ENCODE results near the gene TMEM109.

The TMEM109 gene

GRCh38 chr11:60934790-60935605 is 21.0 kb downstream of the TMEM109 start:
- peaks cover 23% of the 10 kb centered on the region for H3K36me3 ChIP-seq (ENCODE audit: control insufficient read depth, insufficient read depth, low read length)
- no peak overlapping the region for H3K4me3 ChIP-seq (ENCODE audit: insufficient read depth, low read depth, low read length)
- no peak overlapping the region for H3K27ac ChIP-seq (ENCODE audit: insufficient read depth, low read depth, low read length, poor library complexity, severe bottlenecking)
- peaks cover 6% of the 10 kb centered on the region for H3K4me1 ChIP-seq (ENCODE audit: control insufficient read depth, insufficient read depth, low read length)
- no peaks in the 10 kb centered on the region for H3K27me3 ChIP-seq (ENCODE audit: control insufficient read depth, insufficient read depth, low read length, poor library complexity, severe bottlenecking)
- no peaks in the 10 kb centered on the region for H3K9me3 ChIP-seq (ENCODE audit: control insufficient read depth, low read length)
- 93% methylated on average over 21 of the region's 21 CpGs for WGBS, 2 experiments

- Histone ChIP-seq H3K27me3 (ENCODE audit: control insufficient read depth, insufficient read depth, low read length, poor library complexity, severe bottlenecking) (no peaks in the 10 kb centered on the region), H3K4me1 (ENCODE audit: control insufficient read depth, insufficient read depth, low read length) (peaks cover 6% of the 10 kb centered on the region), H3K36me3 (ENCODE audit: control insufficient read depth, insufficient read depth, low read length) (peaks cover 16% of the 10 kb centered on the region), H3K9me3 (ENCODE audit: control insufficient read depth, low read length) (no peaks in the 10 kb centered on the region), H3K27ac (ENCODE audit: insufficient read depth, low read depth, low read length, poor library complexity, severe bottlenecking) (no peak overlapping the region), H3K4me3 (ENCODE audit: insufficient read depth, low read depth, low read length) (no peak overlapping the region)
- 94 to 96% methylated on average over 27 of the region's 27 CpGs for WGBS, 2 experiments
Observed at GRCh38 chr11:60935676-60936442, 21.9 kb downstream of the TMEM109 start.

GRCh38 chr11:60936467-60937143 is 22.6 kb downstream of the TMEM109 start:
- Histone ChIP-seq H3K9me3 (ENCODE audit: control insufficient read depth, low read length) (no peaks in the 10 kb centered on the region), H3K27me3 (ENCODE audit: control insufficient read depth, insufficient read depth, low read length, poor library complexity, severe bottlenecking) (no peaks in the 10 kb centered on the region), H3K4me1 (ENCODE audit: control insufficient read depth, insufficient read depth, low read length) (peaks cover 6% of the 10 kb centered on the region), H3K4me3 (ENCODE audit: insufficient read depth, low read depth, low read length) (no peak overlapping the region), H3K27ac (ENCODE audit: insufficient read depth, low read depth, low read length, poor library complexity, severe bottlenecking) (no peak overlapping the region), H3K36me3 (ENCODE audit: control insufficient read depth, insufficient read depth, low read length) (peaks cover 12% of the 10 kb centered on the region)
- 88% methylated on average over 18 of the region's 18 CpGs for WGBS, 2 experiments

GRCh38 chr11:60937144-60937527 is 23.2 kb downstream of the TMEM109 start:
- H3K9me3 ChIP-seq (ENCODE audit: control insufficient read depth, low read length), result no peaks in the 10 kb centered on the region
- no peak overlapping the region for H3K27ac ChIP-seq (ENCODE audit: insufficient read depth, low read depth, low read length, poor library complexity, severe bottlenecking)
- H3K36me3 ChIP-seq (ENCODE audit: control insufficient read depth, insufficient read depth, low read length), result peaks cover 7% of the 10 kb centered on the region
- no peak overlapping the region for H3K4me3 ChIP-seq (ENCODE audit: insufficient read depth, low read depth, low read length)
- H3K27me3 ChIP-seq (ENCODE audit: control insufficient read depth, insufficient read depth, low read length, poor library complexity, severe bottlenecking), result no peaks in the 10 kb centered on the region
- peaks cover 6% of the 10 kb centered on the region for H3K4me1 ChIP-seq (ENCODE audit: control insufficient read depth, insufficient read depth, low read length)
- 95% methylated on average over 12 of the region's 12 CpGs for WGBS, 2 experiments

GRCh38 chr11:60937811-60938210 is 23.9 kb downstream of the TMEM109 start:
- Histone ChIP-seq H3K36me3 (ENCODE audit: control insufficient read depth, insufficient read depth, low read length) (peaks cover 6% of the 10 kb centered on the region), H3K27me3 (ENCODE audit: control insufficient read depth, insufficient read depth, low read length, poor library complexity, severe bottlenecking) (no peaks in the 10 kb centered on the region), H3K27ac (ENCODE audit: insufficient read depth, low read depth, low read length, poor library complexity, severe bottlenecking) (no peak overlapping the region), H3K4me3 (ENCODE audit: insufficient read depth, low read depth, low read length) (no peak overlapping the region), H3K4me1 (ENCODE audit: control insufficient read depth, insufficient read depth, low read length) (peaks cover 3% of the 10 kb centered on the region), H3K9me3 (ENCODE audit: control insufficient read depth, low read length) (no peaks in the 10 kb centered on the region)
- 93% methylated on average over 8 of the region's 8 CpGs for WGBS, 2 experiments

GRCh38 chr11:60938500-60938899 is 24.5 kb downstream of the TMEM109 start:
- 80 to 84% methylated on average over 9 of the region's 9 CpGs for WGBS, 2 experiments
- H3K36me3 ChIP-seq (ENCODE audit: control insufficient read depth, insufficient read depth, low read length), result peaks cover 6% of the 10 kb centered on the region
- no peak overlapping the region for H3K4me3 ChIP-seq (ENCODE audit: insufficient read depth, low read depth, low read length)
- H3K27me3 ChIP-seq (ENCODE audit: control insufficient read depth, insufficient read depth, low read length, poor library complexity, severe bottlenecking), result no peaks in the 10 kb centered on the region
- H3K27ac ChIP-seq (ENCODE audit: insufficient read depth, low read depth, low read length, poor library complexity, severe bottlenecking), result no peak overlapping the region
- no peaks in the 10 kb centered on the region for H3K4me1 ChIP-seq (ENCODE audit: control insufficient read depth, insufficient read depth, low read length)
- H3K9me3 ChIP-seq (ENCODE audit: control insufficient read depth, low read length), result no peaks in the 10 kb centered on the region

- no peaks in the 10 kb centered on the region for H3K9me3 ChIP-seq (ENCODE audit: control insufficient read depth, low read length)
- 94% methylated on average over 7 of the region's 7 CpGs for WGBS, 2 experiments
- no peaks in the 10 kb centered on the region for H3K4me1 ChIP-seq (ENCODE audit: control insufficient read depth, insufficient read depth, low read length)
- no peak overlapping the region for H3K4me3 ChIP-seq (ENCODE audit: insufficient read depth, low read depth, low read length)
- no peak overlapping the region for H3K27ac ChIP-seq (ENCODE audit: insufficient read depth, low read depth, low read length, poor library complexity, severe bottlenecking)
- no peaks in the 10 kb centered on the region for H3K27me3 ChIP-seq (ENCODE audit: control insufficient read depth, insufficient read depth, low read length, poor library complexity, severe bottlenecking)
- H3K36me3 ChIP-seq (ENCODE audit: control insufficient read depth, insufficient read depth, low read length), result no peaks in the 10 kb centered on the region
Observed at GRCh38 chr11:60939301-60939700, 25.3 kb downstream of the TMEM109 start.

GRCh38 chr11:60939855-60940254 is 25.9 kb downstream of the TMEM109 start:
- 89 to 97% methylated on average over 2 of the region's 2 CpGs for WGBS, 2 experiments
- Histone ChIP-seq H3K4me3 (ENCODE audit: insufficient read depth, low read depth, low read length) (no peak overlapping the region), H3K27me3 (ENCODE audit: control insufficient read depth, insufficient read depth, low read length, poor library complexity, severe bottlenecking) (no peaks in the 10 kb centered on the region), H3K4me1 (ENCODE audit: control insufficient read depth, insufficient read depth, low read length) (no peaks in the 10 kb centered on the region), H3K9me3 (ENCODE audit: control insufficient read depth, low read length) (no peaks in the 10 kb centered on the region), H3K36me3 (ENCODE audit: control insufficient read depth, insufficient read depth, low read length) (no peaks in the 10 kb centered on the region), H3K27ac (ENCODE audit: insufficient read depth, low read depth, low read length, poor library complexity, severe bottlenecking) (no peak overlapping the region)

- H3K36me3 ChIP-seq (ENCODE audit: control insufficient read depth, insufficient read depth, low read length), result no peaks in the 10 kb centered on the region
- no peaks in the 10 kb centered on the region for H3K27me3 ChIP-seq (ENCODE audit: control insufficient read depth, insufficient read depth, low read length, poor library complexity, severe bottlenecking)
- H3K4me3 ChIP-seq (ENCODE audit: insufficient read depth, low read depth, low read length), result no peak overlapping the region
- WGBS, 2 experiments, result 90 to 93% methylated on average over 6 of the region's 6 CpGs
- H3K4me1 ChIP-seq (ENCODE audit: control insufficient read depth, insufficient read depth, low read length), result no peaks in the 10 kb centered on the region
- no peaks in the 10 kb centered on the region for H3K9me3 ChIP-seq (ENCODE audit: control insufficient read depth, low read length)
- H3K27ac ChIP-seq (ENCODE audit: insufficient read depth, low read depth, low read length, poor library complexity, severe bottlenecking), result no peak overlapping the region
Observed at GRCh38 chr11:60941371-60942119, 27.6 kb downstream of the TMEM109 start.

Measured in ectodermal cell (in vitro differentiated cells).